Pons (tissue), 1 donor: ENCODE data around the gene EYA4.

Source experiments
- DNase-seq: peaks from one replicate; pipeline ENCODE4 v3.0.0-alpha.2; 2016; ENCODE audit warnings: low spot score

EYA4 gene

DNA sequence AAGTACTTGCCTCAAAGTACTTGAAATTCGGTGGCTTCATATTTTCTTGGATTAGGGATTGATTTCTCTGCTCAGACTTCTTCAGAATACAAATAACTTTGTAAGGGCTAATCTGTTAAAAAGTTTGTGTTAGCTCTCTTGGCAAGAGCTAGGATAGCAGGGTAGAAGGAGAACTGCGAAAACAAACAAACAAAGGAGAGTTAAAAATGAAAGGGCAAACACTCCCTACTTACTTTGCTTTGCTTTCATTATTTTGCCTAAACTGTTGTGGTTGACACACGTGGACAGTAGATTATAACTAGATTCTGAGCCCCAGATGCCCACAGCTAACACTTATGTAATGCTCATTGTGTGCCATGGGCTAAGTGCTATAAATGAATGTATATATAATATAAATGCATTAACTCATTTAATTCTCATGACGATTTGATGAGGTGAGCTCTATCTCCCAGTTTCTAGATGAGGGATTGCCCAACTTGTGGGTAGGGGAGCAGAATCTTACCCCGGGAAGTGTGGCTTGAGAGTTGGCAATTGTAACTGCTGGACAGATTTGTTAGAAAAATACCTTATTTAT lies 48.7 kb downstream of the EYA4 start:
- DNase-seq, result no peak

DNA sequence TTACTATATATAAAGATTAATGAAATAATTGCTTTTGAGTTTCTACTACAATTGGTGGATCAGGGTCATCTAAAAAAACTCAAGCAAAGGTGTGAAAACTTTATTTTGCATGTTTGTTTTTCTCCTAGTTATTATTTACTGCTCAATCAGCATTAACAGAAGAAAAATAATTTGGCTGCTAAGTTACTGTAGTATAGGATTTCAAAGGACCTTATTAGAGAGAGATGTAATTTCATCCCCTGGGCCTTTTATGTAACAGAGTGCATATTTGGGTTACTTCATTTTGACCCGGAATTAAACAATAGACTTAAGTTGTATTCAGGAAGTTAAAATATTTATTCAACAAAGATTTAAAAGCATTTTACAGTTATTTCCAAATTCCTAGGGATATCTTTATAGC lies 49.8 kb downstream of the EYA4 start:
- DNase-seq, result no peak

DNA sequence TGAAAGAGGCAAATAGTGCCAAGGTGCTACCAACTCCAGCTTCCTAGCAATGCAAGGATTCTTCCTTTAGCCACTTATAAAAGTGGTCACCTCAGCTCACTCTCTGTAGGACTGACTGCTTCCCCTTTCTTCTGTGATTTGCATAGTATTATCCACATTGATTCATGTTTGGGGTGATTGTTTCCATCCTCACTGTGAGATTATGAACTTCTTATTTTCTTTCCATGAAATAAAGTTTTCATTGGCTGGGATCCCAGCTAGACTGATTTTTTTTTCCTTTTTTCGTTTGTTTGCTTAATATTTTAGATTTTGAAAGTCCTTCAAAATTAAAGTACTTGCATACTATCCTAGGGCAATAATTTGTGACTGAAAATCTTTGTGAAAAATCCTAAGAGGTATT lies 50.5 kb downstream of the EYA4 start:
- DNase-seq, result no peak

DNA sequence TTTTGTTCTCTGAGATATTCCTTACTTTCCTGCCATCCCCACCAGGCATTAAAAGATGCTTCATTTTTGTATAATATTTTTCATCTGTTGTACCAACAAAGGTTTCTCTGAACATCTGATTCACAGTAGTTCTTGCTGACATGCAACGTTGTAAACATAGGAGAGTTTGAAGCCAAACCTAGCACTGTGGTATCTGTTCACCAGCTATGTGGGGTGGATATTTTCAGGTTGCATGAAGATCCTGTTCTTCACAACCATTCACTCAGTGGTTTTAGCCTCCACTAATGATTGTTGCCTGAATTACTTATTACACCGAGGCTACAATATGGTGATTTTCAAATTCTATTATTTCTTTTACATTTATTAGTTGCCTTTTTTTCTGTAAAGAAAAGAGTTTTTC lies 56.5 kb downstream of the EYA4 start:
- no peak for DNase-seq

DNA sequence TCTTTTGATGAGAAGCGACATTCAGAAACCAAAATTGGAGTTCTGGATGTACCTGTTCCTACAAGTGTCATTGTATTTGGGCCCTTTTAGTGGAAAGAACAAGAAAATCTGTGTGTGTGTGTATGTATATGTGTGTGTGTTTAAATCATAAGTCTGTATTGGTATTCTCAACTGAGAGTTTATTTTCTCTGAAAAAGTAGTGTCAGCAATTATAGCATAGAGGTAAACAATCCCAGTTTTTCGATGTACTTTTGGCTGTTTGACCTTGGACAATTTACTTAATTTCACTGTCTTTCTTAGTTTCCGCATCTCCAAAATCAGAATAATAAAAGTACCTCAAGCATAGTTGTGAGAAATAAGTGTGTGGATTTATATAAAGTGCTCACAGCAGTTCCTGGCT lies 57.2 kb downstream of the EYA4 start:
- no peak for DNase-seq

DNA sequence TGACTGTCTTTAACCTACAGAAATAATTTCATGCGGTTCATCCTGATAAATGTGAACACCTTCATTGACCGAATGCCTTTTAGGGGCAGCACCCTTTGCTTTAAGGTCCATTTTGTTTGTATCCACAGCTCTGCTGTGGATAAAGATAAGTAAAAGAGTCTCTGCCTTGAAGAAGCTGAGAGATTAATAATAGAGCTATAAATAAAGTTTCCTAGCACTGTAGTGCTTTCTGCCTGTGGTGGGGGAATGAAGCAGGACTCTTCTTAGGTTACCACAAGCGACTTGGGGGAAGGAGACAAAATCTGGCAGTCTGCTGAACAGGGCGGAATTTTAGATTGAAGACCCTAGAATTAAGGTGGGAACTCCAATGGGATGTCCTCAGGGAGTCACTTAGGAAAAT lies 57.6 kb downstream of the EYA4 start:
- no peak for DNase-seq

DNA sequence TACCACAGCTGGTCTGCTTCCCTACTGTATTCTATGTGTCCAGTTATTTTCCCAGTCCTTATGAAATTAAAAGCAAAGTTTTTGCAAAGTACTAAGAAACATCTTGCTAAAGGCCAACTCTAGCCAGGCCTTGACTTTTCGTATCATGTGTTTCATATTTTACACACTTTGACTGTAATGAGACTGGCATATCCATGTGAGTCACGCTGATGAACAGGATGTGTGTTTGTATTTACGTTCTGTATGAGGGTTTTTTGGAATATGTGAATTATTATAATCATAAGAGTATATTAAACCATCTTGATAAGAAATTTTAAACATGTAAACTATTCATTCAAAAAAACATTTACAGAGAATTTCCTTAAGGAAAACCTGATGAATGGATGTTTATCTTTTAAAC lies 59.7 kb downstream of the EYA4 start:
- no peak for DNase-seq

DNA sequence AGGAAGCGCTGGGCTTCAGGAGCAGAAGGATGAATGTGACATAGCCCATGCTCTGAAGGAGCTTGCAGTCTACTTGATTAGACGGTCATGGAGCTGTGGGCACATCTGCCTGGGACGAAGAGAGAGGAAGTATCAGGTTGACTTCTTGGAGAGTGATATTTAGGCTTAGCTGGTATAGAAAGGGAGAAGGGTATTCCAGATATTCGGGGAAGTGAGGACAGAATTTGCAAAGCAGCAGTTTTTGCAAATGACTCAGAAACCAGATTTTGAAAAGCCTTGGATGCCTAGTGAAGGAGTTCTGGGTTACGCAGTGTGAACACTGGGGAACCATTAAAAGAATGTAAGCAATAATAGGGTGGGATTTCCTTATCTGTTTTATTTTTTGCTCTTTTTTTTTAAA lies 60.7 kb downstream of the EYA4 start:
- no peak for DNase-seq

DNA sequence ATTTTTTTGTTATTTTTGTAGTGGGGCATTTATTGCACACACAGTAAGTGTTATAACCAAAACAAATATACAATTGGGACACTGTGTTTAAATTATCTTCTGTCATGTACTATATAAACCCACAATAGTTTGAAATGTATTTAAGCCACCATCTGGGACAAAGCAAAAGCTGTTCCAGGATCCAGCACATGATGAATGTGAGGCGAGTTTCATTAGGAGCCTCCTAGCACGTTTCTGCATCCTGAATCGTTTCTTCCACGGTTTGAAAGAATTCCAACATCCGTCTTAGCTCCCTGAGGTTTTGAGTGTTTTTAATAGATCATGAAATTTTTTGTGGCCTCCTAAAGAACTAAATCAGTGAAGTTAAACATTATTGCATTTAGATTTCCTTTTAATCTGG lies 65.8 kb downstream of the EYA4 start:
- peak; percentile 19 for DNase-seq

DNA sequence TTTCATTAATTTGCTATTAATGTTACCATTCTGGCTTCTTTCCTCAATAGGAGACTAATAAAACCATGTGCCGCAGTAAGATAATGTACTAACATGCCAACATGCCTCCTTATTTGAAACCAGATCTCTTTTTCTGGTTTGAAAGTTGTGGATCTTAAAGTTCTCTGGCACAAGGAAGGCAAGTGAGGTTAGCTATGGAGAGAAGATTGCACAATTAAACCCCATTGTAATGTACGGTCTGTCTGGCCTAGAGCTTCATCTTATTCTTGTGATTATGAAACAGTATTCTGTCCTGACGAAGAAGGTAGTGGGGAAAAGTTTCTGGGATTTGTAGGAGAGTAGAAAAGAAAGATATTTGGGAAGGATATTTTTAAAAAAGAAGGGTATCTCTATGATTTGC lies 68.4 kb downstream of the EYA4 start:
- no peak for DNase-seq

DNA sequence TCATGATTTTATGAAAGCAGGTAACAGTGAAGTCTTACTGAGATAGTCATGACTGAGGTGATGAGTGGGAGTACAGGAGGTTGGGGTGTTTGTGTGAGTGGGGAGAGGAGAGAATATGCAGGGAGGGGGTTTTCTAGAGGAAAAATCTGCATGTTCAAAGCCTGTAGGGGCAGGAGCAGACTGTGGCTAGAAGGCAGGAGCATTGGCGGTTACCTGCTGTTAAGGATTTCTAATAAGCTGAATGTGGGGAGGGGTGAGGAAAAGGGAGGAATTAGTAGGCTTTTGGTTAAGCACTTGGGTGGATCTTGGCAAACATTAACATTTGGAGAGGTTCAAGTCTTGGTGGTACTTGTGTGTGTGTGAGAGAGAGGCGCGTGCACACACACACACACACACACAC lies 70.8 kb downstream of the EYA4 start:
- no peak for DNase-seq

DNA sequence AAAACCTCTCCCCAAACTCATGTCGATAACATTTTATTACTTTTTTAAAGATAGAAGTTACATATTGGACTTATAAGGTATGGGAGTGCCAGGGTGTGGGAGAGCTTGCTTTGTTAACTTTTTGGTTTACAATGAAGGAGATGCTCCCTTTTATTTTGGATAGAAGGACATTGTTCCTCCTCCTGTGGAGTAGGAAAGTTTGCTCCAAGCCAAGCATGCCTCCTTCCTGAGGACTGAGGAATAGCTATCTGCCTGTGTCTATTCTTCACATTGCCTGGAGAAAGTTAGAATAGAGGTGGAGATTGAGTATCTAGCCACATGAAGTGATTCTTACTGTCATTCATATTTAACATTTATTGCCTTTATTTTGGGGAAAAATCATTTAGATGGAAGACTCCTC lies 71.9 kb downstream of the EYA4 start:
- no peak for DNase-seq

DNA sequence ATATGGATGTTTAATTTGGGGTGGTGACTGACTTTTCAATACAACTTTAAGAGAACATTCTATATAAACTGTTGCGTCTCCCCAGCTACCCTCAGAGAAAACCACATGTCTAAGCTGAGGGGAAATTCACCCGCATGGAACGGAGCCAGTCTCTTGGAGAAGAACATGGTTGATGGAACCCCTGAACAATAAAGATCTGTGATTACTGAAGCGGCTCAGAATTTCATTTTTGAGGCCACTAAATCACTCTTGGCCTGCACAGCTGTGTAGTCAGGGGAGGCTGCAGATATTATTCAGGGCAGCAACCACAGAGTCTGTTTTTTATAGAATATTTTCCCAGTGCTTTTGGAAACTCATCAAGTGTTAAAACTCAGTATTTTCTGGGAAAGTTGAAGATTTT lies 73.8 kb downstream of the EYA4 start:
- DNase-seq, result no peak

DNA sequence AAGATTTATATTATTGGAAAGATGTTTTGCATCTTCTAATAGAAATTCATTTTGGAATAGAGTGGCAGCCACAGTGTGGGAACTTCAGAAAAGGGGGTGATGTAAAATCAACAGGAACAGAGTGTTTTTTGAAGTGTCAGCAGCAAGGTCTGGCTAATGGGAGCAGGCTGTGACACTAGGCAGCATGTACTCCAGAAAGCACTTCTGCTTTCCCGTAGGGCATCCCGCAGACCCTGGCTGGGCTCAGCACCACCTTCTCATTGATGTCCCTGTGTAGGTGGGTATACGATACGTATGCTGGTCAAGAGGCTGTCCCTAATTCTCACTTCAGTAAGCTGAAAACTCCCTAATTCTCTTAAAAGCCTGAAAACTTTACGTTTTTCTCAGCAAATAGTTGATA lies 74.7 kb downstream of the EYA4 start:
- DNase-seq, result no peak

DNA sequence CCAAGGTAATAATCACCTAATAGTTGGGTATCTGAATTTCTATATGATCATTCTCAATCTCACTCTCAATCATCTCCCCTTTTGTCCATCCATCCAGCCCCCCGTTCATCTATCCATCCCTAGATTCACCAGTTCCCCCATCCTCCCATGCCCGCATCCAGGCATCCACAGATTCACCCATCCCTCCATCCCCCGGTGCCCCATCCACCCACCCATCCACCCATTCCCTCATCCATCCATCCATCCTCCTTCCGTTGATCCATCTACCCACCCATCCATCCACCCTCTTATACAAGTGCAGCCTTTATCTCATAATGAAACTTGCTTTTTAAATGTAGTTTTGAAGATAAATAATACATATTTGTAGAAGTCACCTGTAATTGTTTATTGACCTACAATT lies 76.5 kb downstream of the EYA4 start:
- no peak for DNase-seq

DNA sequence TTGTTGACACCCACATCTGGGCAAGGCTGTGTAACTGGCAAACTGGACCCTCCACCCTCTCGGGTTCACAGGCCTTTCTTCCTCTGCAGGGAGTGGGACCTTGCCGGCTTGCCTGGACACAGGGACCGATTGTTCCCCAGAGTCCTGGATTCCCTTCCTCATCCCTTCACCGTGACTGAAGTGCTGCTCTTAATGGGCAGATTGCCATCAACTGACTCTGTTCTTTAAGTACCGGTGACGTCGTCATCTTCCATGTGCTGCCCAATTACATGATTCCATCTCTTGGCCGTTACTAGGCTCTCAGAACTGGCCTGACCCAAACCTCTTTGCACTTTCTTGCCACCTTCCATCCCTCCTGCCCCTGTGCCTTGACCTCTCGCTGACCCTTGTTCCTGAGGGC lies 85.4 kb downstream of the EYA4 start:
- DNase-seq, result no peak

DNA sequence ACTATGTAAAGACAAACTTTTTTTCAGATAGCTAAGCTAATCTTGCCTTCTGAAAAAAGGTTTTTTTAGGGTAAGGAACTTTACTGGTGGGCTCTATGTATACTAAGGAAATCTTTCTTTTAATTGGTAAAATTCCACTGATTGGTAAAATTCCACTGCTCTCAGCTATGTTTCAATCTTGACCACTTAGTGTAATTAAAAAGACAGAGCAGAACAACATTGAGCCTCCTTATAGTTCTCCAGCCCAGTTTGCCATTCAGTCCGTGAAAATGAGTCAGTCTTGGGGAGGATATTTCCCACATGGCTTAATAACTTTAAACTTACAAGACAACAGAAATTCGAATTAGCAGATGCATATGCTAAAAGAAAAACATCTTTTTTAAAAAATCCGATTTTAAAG lies 92.7 kb downstream of the EYA4 start:
- DNase-seq, result no peak

DNA sequence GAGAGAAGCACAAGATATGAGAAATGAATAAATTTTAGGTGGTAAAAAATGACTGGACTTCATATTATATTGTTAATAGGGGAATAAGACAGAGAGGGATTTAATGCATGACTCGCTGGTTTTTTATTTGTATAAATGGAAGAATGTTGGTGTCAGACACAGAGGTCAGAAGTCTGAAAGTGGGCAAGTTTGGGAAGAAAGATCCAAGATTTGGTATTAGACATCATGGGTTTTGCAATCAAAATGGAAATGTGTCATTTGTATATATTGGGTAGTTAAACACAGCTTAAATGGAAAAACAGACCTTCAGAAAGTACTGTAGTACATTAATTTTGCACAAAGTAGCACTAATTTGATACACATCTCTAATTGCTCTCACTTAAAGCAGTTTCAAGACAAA lies 96.2 kb downstream of the EYA4 start:
- DNase-seq, result no peak

DNA sequence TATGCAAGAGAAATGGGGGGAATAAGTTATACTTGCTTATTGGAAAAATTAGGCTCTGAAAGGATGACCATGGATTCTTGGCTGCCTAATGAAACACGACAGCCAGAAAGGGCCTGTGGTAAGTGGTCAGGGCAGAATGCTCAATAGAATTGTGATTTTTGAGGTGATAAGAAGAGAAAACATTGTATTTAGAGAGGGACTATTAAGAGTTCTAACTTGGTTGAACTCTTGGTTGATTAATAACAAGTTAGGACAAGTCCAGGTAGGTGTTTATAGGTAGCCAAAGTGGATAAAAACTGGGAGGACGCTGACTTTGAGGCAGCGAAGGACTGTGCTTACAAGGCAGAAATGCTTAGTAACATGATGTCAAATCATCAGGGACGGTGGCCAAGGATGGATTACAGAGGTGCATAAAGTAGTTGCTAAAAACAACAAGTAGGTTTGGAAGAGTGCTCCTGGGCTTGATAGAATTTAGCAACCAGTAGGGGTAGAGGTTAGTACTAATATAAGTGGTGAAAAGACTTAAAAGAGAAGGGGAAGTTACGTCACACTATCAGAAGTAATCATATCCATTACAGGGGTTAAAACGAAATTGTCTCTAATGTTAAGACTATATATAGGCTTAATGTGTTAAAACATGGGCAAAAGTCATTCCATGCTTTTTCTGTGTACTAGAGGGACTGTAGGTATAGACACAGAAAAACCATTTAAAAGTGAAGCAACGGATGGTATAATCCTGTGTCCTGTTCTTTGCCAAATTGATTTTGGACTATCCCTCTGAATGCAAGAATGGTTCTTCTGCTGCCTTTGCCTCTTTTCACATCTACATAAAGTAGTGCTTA lies 98.6 kb downstream of the EYA4 start:
- DNase-seq, result no peak

DNA sequence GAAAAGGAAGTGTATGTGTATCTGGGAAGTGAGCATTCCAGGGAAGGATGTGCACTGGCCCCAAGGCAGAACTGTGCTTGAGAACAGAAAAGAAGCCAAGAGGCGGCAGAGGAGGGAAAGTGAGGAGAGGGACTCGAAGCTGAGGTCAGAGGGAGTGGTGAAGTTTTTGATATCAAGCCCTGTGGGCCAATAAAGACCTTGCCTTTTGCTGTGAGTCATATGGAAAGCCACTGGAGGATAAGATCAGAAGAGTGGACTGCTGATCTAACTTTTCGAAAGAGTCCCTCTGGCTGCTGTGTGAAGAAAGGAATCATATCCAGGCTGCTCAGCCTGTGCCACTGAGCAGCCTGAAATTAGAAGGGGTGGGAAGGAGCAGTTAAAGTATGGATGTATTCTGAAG lies 99.4 kb downstream of the EYA4 start:
- no peak for DNase-seq

DNA sequence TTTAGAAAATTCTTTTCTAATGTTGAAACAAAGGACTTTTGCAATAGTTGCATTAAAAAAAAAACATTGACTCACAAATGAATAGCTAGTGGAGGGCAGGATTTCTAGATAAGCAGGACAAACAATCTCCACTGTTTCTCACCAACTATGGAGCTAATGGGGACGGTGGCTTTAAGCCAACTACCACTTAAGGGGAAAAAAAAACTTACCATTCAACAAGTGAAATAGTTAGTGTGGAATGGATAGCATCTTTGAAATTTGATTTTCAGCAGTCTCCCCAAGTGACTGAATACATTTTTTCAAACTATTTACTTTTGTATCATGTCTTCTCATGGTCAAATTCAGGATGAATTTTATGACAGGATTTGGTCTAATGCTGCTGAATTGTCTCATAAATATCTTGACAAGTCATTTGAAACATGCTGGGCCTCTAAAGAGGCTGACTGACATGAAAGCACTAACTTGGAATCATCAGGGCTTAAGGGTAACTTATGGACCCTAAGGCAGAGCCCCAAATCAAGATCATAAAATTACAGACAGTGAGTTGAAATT lies 100.5 kb downstream of the EYA4 start:
- DNase-seq, result no peak

DNA sequence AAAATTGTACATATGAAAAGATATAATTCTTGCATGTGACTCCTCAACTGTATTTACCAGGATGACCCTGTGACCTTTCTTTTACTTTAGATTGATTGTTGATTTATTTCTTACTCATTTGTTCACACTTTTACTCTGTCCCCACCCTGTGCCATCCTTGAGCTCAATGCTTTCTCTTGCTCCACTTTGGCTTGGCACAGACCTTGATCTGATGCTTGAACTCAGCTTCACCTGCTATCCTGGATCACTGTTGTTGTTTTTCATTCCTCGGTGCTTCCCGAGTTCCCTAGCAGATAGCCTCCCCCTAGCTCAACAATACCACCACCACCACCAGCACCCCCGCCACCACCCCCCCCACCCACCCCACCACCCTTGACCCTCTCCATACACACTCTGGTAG lies 102.1 kb downstream of the EYA4 start:
- DNase-seq, result no peak

DNA sequence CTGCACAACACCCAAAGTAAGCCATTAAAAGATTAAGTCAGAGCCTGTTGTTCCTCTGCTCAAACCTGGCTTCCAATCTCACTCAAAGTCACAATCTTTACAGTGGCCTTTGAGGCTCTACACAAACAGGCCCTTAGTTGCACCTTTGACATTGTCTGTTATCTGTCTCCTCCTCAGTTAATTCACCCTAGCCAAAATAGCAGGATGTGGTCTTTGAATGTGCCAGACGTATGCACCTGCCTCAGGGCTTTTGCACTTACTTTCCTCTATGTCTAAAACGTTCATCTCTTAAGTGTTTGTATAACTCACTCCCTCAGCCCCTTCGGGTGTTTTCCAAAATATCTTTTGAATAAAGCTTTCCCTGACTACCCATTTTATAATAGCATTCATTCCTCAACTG lies 107.7 kb downstream of the EYA4 start:
- DNase-seq, result no peak

DNA sequence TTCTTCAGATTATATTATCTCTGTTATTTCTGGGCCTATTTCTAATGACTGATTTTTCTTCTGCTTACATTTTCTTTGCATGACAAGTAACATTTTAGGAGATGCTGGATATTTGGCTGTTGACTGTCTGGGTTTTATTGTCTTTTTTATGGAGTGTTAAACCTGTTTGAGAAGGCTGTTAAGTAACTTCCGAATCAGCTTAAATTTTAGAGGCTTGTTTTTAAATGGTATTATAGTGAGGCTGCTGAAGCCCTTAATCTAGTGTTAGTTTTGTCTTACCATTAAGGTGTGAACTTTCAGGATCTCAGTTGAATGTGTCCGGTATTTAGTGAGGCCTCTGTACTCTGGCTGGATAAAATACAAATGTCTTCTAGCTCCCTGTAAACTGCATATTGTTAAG lies 109.8 kb downstream of the EYA4 start:
- no peak for DNase-seq
